ENCODE data around the gene METTL1.
A peak's percentile ranks its signal among the peaks of the same experiment; 100 is the strongest.

The METTL1 gene

DNA sequence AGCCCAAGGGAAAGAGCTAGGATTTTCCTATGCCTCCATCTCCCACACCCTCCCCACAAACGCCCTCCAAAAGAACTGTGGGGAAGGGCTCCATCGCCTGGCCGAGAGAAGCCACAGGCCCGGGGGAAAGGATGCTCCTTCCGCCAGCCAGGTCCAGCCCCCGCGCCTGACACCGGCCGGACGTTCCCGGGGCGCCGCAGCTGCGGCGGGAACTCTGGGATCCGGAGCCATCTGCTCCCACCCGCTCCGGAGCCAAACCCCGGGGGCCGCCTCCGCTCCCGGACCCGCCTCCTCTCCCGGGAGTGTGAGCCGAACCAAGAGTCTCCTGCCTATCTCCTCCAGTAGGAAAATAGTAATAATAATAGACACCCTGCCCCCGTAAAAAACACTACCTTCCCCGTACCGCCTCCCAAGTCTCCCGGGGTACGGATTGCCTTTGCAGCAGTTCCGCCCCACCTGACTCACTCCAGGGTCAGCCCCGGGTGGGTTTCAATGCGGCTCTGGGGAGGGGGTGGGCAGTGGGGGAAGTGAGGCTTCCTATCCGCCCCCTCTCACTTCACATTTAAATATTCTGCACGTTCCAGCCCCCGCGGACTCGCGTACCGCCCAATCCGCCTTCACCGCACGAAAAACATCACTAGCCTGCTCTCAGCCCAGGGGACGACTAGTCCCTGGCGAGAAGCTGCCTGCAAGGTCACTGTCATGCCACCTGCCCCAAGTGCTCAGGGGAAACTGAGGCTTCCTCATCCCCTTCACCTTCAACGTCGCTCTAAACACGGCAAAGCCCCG, 35.8 kb downstream of the METTL1 start:
- peak; percentile 43 to 63 for DNase-seq

DNA sequence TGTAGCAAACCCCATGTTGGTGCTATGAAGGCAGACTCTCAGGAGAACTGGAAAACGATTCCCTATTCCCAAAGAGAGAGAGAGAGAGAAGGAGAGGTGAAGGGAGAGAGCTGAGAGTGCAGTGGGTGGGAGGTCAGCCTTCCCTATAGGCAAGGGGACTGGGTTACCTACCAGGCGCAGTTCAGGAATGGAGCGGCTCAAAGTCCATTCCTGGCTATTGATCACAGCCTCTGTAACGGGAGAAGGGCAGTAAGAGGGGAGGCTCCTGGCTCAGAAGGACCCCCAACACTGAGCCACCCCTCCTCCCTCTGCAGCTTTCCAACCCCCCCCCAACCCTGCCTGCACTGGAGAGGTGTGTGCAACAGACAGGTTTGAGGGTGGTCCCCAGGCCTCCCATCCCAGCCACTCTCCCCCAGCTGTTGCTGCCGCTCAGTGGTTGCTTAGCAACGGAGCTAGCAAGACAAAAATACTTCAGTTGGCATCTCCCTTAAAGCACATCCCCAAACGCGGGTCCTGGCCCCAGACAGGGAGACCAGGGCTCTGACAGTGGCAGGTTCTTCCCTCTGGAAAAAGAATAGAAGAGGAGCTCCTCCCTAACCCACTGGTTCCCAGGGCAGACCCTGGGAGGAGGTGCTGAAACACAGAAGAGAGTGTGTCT, 36.6 kb downstream of the METTL1 start:
- DNase-seq, result peak in 1 of 2 experiments; percentile 22

DNA sequence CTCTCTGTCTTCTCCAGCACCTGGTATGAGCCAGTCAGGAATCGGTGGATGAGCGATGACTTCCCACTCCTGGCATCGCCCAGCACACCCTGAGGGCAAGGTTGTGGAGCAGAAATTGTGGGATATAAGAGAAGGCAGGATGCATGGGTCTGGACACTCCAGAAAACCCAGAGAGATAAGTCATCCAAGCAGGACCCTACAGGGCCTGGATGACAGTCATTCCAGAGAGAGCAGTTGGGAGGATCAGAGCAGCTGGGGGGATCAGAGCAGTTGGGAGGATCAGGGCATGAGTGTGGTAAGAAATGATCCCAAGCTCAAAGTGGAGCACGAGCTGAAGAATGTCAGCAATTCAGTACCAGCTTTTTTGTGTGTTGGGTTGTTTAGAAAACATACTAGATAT, 37.3 kb downstream of the METTL1 start:
- DNase-seq, result no peak

DNA sequence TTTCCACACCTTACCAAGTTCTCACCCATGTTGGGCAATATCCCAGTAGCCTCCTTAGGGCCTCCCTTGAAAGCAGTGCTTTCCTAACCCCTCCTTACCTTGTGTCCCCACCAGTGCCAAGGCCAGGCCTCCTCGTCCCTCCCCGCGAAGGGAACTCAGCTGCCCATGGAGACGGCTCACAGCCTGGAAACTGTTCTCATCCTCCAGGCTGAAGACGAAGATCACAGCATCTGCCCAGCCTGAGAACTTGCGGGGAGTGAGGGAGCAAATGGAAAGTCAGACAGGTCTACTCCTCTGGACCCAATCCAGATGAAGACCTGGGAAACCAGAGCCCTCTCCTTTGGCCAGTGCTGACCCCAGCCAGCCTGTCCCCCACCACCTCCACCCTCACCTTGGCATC, 38.0 kb downstream of the METTL1 start:
- DNase-seq, result no peak

DNA sequence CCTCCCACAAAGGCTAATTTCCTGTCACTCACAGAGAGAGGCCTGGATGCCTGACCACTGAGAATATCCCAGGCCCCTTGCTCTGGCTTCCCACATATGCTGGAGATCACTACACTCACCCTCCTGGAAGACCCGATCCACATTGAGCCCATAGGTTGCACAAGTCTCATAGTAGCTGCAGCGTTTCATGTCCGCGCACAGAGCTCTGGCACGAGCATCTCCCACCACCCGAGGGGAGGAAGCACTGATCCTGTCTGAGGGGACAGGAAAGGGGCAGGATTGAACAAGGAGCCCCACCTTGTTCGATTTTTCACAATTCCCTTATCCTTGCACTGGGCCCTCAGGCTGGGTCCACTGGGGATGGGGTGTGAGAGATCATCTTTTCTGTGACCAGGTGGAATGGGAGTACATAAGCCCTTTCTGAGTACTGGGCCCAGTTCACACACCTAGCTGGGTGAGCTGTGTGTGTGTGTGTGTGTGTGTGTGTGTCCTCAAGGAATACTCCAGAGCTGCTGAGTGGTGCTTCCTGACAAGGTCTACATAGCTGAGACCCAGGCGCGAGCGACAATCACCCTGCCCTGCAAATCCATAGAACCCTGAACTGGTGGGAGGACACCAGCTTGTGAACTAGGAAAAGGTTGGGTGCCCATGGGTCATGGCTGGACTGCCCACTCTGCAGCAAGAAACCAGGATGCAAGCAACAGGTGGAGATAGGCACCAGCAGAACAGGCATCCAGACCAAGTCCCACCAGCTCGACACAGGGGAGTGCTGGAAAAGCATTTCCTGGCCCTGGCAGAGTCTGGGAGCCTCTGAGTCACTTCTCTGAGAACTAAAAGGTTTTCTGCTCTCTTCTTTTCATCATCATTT, 38.9 kb downstream of the METTL1 start:
- no peak for DNase-seq

DNA sequence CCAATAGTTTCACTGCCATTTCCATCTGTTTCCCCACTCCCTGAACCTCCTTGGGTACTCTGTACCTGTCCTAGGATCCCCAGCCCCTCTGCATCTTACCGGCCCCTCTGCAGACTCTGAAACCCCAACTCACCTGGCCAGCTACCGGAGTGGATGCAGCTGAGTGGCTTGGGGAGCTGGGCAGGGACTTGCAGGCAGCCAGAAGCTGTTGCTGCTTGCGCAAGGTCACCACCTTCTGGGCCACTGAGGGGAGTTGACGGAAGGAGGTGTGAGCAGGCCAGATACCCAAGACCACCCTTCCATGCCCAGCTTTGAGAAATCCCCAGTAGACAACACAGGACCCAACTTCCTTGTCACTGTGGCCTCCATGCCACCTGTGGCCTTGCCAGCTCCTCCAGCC, 39.6 kb downstream of the METTL1 start:
- DNase-seq, result no peak

DNA sequence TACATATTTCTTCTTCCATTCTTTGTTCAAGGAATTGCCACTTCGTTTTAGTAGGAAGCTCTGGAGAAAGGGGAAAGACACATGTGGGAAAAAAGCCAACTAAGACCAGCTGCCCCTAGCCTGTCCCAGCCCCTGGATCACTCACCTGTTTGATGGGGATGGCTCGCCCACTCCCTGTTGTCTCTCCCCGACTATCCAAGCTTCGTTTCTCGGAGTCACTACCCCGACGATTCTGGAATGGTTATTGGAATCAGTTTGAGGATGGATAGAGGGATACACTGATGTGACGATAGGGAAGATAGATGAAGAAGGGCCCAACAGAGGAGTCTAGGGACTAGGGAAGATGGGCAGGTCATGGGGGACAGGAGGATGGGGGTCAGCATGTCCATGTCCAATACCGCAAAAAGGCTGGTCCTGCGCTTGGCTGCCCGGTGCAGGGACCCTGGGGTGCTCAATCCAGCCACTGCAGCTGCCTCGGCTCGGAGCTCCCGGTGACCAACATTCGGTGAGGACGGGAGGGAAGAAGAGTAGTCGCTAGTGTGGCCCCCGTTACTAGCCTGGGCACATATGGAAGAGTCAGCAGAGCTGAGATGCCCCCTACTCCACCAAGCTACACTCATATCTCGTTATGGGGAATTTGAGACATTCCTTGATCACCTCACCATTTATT, 40.4 kb downstream of the METTL1 start:
- DNase-seq, result no peak

DNA sequence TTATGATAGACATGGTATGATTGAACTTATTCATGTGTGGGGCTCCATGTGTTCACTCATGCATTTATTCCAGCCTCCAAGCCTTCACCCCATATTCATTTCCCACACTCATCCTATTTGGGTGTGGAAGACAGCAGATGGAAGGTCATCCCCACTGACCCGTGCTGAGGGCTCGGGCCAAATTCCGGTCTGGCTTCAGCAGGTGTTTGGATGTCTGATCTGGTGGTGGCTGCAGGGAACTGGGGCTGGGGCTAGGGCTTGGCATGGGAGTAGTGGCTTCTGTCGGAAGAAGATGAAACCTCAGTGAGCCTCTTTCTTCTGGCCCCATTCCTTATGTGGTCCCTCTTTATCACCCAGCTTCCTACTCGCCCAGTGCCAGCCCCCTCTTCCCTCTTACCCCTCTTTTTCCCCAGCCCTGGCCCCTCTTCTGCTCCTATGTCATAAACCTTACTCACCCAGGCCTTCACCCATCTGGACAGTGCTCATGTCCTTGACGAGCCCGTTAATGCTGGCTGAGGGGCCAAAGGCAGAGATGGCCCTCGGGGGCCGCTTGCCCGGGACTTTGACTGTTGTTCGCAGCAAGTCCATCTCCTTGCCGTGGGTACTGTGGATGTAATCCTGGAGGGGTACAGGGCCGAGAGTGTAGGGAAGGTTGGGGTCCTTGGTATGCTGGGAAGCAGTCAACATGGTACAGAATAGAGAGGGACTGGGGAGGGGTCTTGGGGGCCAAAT, 41.4 kb downstream of the METTL1 start:
- no peak for DNase-seq

DNA sequence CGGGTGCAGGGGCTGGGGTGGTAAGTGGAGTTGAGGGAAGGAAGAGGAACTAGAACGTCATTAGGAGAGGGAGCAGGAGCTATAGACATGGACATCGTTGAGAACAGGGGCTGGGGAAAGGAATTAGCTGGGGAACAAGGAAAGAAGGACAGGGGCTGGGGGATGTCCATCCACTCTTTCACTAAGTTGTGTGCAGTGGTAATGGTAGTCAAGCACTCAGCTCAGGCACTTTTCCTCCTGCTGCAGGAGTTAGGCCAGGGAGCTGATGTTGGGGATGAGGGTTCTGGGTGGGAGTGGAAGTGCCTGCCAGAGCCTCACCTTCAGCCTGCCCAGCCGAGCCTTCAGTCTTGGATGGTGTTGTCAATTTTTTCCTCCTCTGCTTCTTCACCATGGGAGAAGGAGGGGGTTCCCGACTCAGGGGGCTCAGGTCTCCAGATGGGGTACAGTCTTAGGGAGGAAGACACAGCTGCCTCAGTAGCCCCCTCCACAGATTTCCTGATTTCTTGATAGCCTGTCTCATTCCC, 42.5 kb downstream of the METTL1 start:
- no peak for DNase-seq

DNA sequence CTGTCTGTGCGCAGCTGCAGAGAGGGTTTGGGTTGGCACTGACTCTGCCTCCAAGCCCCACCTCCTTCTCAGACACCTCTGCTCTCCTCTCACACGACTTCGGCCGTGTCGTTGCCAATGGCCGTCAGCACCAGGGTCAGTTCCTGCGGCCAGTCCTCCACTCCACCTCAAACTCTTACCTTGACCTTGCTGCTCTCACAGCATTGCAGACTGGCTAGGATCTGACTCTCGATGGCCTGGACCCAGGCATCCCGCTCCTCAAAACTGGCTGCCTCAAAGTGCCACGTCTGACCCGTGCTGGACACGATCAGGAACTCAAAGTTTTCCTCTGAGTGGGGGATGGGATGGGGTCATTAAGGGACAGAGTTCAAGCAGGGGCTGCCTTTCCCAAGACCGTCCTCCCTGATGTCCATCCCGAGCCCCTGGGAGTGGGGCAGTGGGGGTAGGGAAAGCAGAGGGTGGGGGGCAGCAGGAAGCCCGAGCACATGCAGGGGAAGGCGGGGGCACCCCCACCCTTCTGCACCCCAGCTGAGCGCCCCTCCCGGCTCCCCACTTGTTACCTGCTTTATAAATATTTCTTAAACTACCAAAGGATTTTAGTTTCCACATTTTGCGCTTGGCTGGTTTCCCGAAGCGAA, 44.0 kb downstream of the METTL1 start:
- DNase-seq, result no peak

DNA sequence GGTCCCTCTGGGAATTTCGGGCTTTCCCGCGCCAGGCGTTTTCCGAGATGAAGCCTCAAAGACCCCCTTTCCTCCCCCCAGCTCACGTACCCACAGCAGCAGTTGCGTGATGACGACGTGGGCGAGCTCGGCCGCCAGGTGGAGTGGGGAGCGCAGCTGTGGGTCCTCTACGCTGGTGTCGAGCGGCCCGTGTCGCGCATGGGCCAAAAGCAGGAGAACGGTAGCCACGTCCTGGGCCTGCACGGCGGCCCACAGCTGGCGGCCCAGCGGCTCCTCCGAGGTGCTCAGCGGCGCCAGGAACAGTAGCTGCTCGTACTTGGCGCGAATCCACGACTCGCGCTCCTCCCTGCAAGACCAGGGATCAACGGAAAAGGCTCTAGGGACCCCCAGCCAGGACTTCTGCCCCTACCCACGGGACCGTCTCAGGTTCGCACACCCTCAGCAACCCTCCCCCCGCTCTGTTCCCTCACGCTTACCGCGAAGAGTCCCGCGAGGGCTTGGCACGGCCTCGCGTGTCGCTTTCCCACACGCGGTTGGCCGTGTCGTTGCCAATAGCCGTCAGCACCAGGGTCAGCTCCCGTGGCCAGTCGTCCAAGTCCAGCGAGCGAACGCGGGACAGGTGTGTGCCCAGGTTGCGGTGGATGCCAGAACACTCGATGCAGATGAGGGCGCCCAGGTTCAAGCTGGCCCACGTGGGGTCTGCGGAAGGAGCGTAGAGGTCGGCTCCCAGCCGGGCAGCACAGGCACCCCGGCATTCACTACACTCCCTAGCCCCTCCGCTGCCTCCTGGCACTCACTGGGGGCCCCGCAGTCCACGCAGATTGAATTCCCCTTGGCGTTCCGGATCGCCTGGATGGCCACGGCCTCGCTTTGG, 44.8 kb downstream of the METTL1 start:
- DNase-seq, result no peak

DNA sequence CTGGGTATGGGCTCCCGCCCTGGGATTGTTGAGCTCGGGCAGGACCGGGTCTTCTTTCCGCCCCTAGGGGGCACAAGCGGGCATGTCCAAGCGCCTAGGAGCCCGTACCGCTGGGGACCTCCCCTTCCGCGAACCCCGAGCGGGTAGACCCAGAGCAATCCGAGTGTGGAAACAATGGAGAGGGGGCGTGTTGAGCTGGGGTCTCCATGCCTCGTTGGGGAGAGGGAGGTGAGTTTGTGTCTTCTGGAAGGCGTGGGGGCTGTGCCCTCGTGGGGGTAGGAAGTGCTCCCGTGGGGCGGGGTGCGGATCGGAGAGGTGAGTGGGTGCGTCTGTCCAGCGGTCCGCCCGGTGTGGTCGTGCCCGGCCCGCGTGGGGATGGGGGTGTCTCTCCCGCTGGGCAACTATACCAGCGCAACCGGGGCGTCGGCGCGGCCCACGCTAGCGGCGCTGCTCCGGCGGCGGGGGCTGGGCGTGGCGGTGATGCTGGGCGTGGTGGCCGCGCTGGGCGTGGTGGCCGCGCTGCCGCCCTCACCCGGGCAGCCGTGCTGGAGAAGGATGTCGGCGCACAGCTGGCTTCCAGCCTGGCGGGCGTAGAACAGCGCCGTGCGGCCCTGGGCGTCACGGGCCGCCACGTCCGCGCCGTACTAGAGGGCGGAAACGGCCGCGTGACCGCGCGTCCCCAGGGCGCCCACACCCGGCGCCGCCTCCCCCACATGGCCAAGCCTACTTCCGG, 45.6 kb downstream of the METTL1 start:
- peak; percentile 85 to 93 for DNase-seq

DNA sequence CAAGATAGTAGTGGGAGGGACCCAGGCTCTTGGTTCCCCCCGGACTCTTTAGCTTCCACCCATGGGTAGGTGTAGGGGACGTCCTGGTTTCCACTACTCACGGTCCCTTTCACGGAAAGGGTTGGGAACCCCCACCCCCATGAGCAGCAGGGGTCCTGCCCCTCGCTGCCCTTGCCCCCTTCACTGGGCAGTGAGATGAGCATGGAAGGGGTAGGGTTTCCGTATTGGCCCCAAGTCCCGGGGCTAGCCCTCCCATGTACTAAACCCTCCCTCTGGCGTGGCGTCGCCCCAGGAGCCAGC, 46.1 kb downstream of the METTL1 start:
- no peak for DNase-seq

DNA sequence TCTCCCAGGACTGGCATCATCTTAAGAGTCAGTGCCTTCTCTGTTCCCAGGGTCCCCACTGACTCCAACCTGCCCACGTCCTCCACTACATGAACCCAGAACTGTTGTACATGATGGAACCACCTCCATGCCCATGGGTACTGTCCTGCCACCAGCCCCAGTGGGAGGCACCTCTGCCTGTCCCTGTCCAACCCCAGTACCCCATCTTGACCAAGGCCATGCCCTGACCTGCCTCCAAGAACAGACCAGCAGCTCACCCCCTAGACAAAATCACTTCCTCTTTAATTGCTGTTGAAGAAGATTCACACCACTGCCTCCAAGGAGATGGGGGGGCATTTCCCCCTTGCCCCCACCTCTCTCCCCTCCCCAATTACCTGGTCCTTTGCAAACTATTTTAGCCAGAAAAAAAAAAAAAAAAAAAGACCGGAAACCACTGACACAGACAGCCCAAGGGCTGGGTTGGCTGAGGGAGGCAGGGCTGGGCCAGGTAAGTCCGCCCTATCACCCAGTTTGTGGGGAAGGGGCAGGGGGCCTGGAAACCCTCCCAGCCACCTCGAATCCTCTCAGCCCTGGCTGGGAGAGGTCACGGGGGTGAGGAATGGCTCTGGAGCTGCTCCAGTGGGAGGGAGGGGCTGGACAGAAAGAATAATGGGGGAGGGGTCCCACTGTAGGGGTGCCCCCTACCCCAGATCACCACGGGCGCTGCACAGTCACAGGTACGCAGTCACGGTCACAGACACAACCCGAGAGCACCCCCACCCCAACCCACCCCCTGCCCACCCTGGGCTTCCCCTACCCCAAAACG, 46.8 kb downstream of the METTL1 start:
- no peak for DNase-seq

DNA sequence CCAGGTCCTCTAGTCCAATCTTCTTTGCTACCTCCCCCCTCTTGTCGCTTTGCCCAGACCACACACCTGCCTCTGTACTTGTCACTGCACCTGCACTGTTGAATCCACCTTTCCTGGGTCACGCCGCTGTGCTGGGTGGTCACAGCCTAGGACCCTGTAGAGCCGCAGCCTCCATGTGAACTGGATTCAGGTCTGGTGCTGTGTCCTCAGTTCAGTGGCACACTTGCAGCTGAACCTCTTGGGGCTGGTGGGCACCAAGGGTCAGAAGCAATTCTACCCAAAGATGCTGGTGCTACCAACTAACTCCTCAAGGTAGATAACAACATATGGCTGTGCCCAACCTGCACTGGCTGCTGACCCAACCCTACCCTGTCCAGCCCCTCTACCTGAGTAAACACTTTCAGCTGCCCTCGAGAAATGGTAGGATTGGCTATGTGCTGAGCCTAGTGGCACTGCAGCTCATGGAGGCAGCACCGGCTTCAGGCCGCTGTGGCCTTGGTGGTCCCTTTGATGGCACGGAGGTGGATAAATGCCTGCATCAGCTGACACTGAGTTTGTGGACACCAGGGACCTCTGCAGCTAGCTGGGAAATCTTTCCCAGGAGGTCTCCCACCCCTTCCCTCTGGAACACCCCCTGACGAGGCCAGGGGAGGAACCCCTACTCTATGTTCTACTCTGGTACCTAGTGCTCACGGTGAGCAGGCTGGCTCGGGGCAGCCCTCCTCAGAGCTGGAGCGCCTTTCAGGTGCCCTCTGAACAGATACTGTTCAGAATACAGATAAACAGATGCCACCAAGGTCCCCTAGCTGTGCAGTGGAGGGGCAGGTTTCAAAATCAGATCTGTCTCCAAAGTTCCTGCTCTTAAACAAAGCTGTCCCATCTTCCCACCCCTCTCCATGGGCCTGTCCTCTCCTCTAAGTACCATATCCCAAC, 47.6 kb downstream of the METTL1 start:
- DNase-seq, result no peak

DNA sequence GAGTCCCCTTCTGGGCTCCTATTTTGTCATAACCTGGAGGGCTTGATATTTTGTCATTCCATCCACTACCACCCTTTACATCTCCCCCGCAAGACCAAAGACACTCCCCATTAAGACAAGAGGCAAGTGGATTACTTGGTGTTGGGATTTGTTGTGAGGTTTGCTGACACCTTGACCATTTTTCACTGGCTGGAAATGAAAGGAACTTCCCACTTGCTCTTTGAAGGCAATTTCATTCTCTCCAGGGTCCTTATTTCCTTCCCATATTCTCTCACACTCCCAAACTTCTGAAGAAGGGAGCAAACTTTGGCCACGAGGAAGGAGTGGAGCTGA, 48.3 kb downstream of the METTL1 start:
- DNase-seq, result no peak

DNA sequence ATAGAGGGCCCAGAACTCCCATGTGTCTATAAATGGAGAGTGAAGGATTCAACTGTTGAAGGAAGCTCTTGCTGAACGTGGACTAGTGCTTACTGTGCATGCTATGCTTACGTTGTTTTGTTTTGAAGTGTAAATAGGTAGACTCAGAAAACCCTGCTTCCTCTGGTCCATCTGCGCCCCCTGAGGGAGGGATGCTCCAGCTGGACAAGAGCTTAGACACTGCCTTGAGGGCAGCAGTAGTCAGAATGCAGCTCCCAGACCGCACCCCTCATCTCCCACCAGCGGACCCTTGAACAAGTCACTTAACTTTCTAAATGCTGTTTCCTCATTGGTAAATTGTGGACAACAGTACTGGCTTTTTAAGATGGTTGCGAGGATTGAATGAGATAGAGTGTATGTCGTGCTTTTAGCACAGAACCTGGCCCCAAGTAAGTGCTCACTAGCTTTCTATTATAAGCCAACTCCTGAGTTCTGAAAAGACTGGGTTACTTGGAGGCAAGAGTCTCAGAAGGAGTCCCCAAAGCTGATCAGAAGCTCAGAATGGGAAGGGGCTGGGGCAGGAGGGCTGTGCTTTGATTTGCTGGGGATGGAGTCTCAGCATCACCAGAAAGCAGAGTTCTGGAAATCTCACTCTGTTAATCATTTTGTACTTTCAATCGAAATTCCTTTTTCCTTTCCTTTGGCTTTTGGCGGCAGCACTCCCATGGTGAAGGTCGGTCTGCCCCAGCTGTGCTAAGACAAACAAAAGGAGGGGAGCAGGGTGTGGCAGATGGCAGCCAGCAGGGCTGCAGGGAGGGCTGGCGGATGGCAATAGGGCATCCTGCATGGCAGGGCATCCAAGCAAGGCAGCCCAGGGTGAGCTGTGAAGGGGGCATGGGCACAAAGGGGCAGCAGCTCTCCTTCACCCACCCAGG, 48.9 kb downstream of the METTL1 start:
- peak in 1 of 2 experiments; percentile 20 for DNase-seq

Data from NCI-H2081 (cell line).